ENCODE results near the gene PGM2.

GRCh38 chr4:37827030-37827685 lies 672 bp downstream of the PGM2 start:
- TF ChIP-seq CTCF (IDR thresholded peaks at IDR 0.05; ENCODE audit: low read length) (no peak), EZH2 (IDR thresholded peaks at IDR 0.05; ENCODE audit: borderline replicate concordance, low read length) (no peak)

Measured in OCI-LY1 (cell line).